Tibial nerve (tissue), 4 donors: ENCODE data around the gene PSME3IP1. TPM values are rescaled to one million over a fixed set of nuclear protein-coding genes. Genes with fewer than 3 reads are reported as not detected.
A peak's percentile ranks its signal among the peaks of the same experiment; 100 is the strongest.
"Not testable (repeated sequence)": the region's sequence is repeated elsewhere in the genome, so short reads cannot be mapped to it uniquely, and the experiment has no call there.

ENCODE experiments used
- DNase-seq, 2 donors: peaks; one replicate each; pipeline ENCODE4 v3.0.0-alpha.2; 2019; ENCODE audit warnings: low spot score in 2 of 2
- H3K27ac ChIP-seq, 4 donors: fragments of 200-600 bp; sonication (generic) in 3 of 4; one replicate each; pipeline ENCODE4 v1.5.1; 2017 to 2019; ENCODE audit warnings: mild to moderate bottlenecking in 1 of 4
- H3K27me3 ChIP-seq, 2 donors: fragments of 200-600 bp; sonication (generic) in 1 of 2; one replicate each; pipeline versions ENCODE4 v1.5.1 to v1.6.0; 2017 to 2019
- H3K36me3 ChIP-seq, 3 donors: fragments of 200-600 bp; sonication (generic); one replicate each; pipeline ENCODE4 v1.5.1; 2018 to 2019
- H3K4me1 ChIP-seq, 4 donors: fragments of 200-600 bp; sonication (generic) in 3 of 4; one replicate each; pipeline ENCODE4 v1.5.1; 2017 to 2019
- H3K4me3 ChIP-seq, 4 donors: fragments of 200-600 bp; sonication (generic) in 3 of 4; one replicate each; pipeline ENCODE4 v1.5.1; 2017 to 2019; ENCODE audit warnings: mild to moderate bottlenecking in 1 of 4, moderate library complexity in 1 of 4
- H3K9me3 ChIP-seq, 4 donors: fragments of 200-600 bp; sonication (generic) in 3 of 4; one replicate each; pipeline ENCODE4 v1.5.1; 2017 to 2019
- EP300 ChIP-seq, 2 donors: sonication (generic); formaldehyde crosslinking; IDR thresholded peaks; one replicate each; pipeline ENCODE4 v1.6.1; 2017; ENCODE audit warnings: antibody characterized with exemption in 2 of 2, mild to moderate bottlenecking in 1 of 2
- POLR2A ChIP-seq, 2 donors: fragments of 450-650 bp; IDR thresholded peaks; one replicate each; pipeline ENCODE4 v1.6.1; 2017; ENCODE audit warnings: antibody characterized with exemption in 2 of 2, mild to moderate bottlenecking in 2 of 2, moderate library complexity in 2 of 2
- WGBS, 2 donors: methylation state at CpG; one replicate each; pipeline ENCODE4 v1.1.5; 2018; 5-methylcytosine and 5-hydroxymethylcytosine counted together
- total RNA-seq, 4 donors: library from RNA; depleted of rRNA; stranded (reverse); fragments of >200 nt; gene quantifications; one replicate each; pipeline ENCODE4 v1.1.0, GENCODE V29; 2016
- TF ChIP-seq, protein P1 (sequence below), 5 experiments: fragments of 200-600 bp in 3 of 5; fragments of 450-650 bp in 2 of 5; sonication (generic) in 3 of 5; IDR thresholded peaks; one replicate each; pipeline ENCODE4 v1.5.1; 2016 to 2019; ENCODE audit warnings: antibody characterized with exemption in 5 of 5, mild to moderate bottlenecking in 3 of 5, moderate library complexity in 2 of 5

The PSME3IP1 gene
- total RNA-seq, 4 donors from 2014 or later: 58.4 to 100 (median 69.7) TPM

DNA sequence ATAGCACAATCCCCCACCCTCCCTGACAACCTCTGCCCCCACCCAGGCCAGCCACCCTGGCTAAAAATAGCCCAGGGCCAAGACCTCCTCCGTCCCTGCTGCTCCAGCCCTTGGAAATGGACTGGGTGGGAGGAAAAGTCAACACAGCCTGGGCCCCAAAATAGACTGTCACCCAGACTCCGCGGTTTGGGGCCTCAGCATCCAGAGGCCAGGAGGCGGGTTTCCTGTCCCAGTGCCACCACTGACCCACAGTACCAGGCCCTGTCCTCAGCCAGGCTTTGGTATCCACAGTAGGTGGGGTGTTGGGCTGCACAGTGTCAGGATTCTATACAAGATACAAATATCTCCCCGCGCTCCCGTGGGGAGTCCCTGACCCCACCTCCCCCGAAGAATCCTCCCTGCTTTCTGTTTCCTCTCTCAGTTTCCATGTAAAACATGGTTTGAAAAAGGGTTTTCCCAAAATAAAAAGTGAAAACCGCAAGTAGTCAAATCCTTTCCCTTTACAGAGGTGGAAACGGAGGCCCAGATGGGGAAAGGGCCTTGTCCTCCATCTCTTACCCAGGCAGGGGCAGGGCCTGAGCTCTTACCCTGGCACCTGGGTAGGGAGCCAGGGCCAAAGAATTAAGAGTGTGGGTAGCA is 73.3 kb downstream of the PSME3IP1 start:
- Histone ChIP-seq H3K4me1 (peaks cover 0 to 58% (median 25%) of the 10 kb centered on the region in 4 donors), H3K27me3 (no peaks in the 10 kb centered on the region), H3K9me3 (no peaks in the 10 kb centered on the region), H3K27ac (peak overlapping the region; percentile 1 to 84 (median 60)), H3K4me3 (no peak overlapping the region), H3K36me3 (peaks cover 0 to 27% (median 0%) of the 10 kb centered on the region in 3 donors)
- no peak for DNase-seq
- WGBS, 2 donors: 43% methylated on average over 10 of the region's 10 CpGs
- TF ChIP-seq EP300 (IDR thresholded peaks at IDR 0.05) (no peak), POLR2A (IDR thresholded peaks at IDR 0.05) (no peak)
- TF ChIP-seq, protein P1, sequence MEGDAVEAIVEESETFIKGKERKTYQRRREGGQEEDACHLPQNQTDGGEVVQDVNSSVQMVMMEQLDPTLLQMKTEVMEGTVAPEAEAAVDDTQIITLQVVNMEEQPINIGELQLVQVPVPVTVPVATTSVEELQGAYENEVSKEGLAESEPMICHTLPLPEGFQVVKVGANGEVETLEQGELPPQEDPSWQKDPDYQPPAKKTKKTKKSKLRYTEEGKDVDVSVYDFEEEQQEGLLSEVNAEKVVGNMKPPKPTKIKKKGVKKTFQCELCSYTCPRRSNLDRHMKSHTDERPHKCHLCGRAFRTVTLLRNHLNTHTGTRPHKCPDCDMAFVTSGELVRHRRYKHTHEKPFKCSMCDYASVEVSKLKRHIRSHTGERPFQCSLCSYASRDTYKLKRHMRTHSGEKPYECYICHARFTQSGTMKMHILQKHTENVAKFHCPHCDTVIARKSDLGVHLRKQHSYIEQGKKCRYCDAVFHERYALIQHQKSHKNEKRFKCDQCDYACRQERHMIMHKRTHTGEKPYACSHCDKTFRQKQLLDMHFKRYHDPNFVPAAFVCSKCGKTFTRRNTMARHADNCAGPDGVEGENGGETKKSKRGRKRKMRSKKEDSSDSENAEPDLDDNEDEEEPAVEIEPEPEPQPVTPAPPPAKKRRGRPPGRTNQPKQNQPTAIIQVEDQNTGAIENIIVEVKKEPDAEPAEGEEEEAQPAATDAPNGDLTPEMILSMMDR (IDR thresholded peaks at IDR 0.05): no peak

DNA sequence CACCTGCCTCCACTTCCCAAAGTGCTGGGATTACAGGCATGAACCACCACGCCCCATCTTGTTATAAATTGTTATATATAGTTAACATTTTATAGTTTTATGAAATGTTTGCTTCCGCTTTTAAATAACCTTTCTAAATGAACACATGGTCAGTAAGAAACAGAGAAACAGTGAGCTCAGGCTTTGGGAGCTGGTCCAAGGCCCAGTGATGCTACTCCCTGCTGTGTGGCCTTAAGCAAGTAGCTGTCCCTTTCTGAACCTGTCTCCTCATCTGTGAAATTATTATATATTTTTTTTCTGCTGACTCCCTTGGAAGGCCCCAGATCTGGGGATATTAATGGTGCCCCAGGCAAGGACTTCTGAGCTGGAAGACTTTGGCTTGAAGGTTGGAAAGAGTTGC is 74.4 kb downstream of the PSME3IP1 start:
- Histone ChIP-seq H3K4me3 (no peak overlapping the region), H3K36me3 (peaks cover 0 to 16% (median 0%) of the 10 kb centered on the region in 3 donors), H3K27me3 (no peaks in the 10 kb centered on the region), H3K4me1 (peaks cover 0 to 66% (median 29%) of the 10 kb centered on the region in 4 donors), H3K27ac (peak overlapping the region in 1 of 4 donors; percentile 84), H3K9me3 (no peaks in the 10 kb centered on the region)
- WGBS, 2 donors: 81 to 94% methylated on average over 2 of the region's 2 CpGs
- DNase-seq: no peak
- TF ChIP-seq, protein P1 (IDR thresholded peaks at IDR 0.05): no peak
- TF ChIP-seq EP300 (IDR thresholded peaks at IDR 0.05): no peak
- TF ChIP-seq POLR2A (IDR thresholded peaks at IDR 0.05): no peak

DNA sequence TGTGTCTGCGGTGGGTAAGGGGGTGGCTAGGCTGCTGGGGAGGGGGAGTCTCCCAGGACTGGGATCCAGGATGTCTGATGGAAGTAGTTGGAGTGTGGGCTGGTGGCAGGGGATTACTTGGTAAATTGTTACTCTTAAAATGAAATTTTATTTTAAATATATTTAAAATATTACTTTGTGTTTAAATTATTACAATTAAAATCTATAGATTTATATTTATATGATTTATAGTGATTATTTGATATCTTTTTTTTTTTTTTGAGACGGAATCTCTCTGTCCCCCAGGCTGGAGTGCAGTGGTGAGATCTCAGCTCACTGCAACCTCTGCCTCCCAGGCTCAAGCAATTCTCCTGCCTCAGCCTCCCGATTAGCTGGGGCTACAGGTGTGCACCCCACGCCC is 74.9 kb downstream of the PSME3IP1 start:
- H3K27ac ChIP-seq: no peak overlapping the region
- H3K9me3 ChIP-seq: no peaks in the 10 kb centered on the region
- peaks cover 0 to 63% (median 28%) of the 10 kb centered on the region in 4 donors for H3K4me1 ChIP-seq
- H3K27me3 ChIP-seq: no peaks in the 10 kb centered on the region
- no peak for DNase-seq
- WGBS, 2 donors: 87 to 92% methylated on average over 4 of the region's 4 CpGs
- no peak overlapping the region for H3K4me3 ChIP-seq
- no peak for TF ChIP-seq EP300 (IDR thresholded peaks at IDR 0.05)
- no peak for TF ChIP-seq POLR2A (IDR thresholded peaks at IDR 0.05)
- TF ChIP-seq, protein P1 (IDR thresholded peaks at IDR 0.05): no peak
- peaks cover 0 to 13% (median 0%) of the 10 kb centered on the region in 3 donors for H3K36me3 ChIP-seq

DNA sequence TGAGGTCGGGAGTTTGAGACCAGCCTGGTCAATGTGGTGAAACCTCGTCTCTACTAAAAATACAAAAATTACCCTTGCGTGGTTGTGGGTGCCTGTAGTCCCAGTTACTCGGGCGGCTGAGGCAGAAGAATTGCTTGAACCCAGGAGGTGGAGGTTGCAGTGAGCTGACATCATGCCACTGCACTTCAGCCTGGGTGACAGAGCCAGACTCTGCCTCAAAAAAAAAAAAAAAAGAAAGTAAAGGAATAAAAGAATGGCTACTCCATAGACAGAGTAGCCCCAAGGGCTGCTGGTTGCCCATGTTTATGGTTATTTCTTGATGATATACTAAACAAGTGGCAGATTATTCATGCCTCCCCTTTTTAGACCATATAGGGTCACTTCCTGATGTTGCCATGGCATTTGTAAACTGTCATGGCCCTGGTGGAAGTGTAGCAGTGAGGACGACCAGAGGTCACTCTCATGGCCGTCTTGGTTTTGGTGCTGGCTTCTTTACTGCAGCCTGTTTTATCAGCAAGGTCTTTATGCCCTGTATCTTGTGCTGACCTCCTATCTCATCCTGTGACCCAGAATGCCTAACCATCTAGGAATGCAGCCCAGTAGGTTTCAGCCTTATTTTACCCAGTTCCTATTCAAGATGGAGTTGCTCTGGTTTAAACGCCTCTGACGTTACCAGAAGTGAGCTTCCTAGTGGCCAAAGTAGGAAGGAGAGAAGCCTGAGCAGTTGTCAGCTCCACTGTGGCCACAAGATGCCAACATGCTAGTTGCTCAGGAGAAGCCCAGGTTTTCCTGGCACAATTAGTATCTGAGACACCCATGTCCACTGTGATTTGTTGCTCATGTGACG is 76.4 kb downstream of the PSME3IP1 start:
- H3K27me3 ChIP-seq, H3K27ac ChIP-seq, H3K9me3 ChIP-seq, H3K4me3 ChIP-seq, DNase-seq: not testable (repeated sequence)
- Histone ChIP-seq H3K36me3 (peaks cover 0 to 11% (median 0%) of the 10 kb centered on the region in 3 donors), H3K4me1 (peaks cover 0 to 52% (median 18%) of the 10 kb centered on the region in 4 donors)
- WGBS, 2 donors: 74 to 81% methylated on average over 10 of the region's 10 CpGs

DNA sequence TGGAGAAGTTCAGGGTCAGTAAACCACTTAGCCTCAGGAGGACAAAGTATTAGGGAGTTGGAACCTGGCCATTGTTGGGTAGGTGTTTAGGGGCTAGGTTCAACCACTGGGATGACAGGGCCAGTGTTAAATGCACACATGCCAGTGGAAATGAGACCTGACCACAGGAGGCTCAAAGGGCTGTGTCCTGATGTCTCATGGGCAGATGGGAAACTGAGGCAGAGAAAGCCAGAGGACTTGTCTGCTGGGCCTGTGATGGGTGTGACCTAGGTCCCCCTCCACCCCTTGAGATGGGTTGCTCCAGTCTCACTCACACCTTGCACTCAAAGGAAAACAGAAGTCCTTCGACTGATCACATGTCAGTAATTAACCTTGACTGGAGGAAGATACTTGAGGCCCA is 77.4 kb downstream of the PSME3IP1 start:
- H3K36me3 ChIP-seq: peaks cover 0 to 2% (median 0%) of the 10 kb centered on the region in 3 donors
- DNase-seq: no peak
- H3K27me3 ChIP-seq: no peaks in the 10 kb centered on the region
- no peaks in the 10 kb centered on the region for H3K9me3 ChIP-seq
- no peak overlapping the region for H3K27ac ChIP-seq
- TF ChIP-seq, protein P1 (IDR thresholded peaks at IDR 0.05): no peak
- no peak for TF ChIP-seq POLR2A (IDR thresholded peaks at IDR 0.05)
- TF ChIP-seq EP300 (IDR thresholded peaks at IDR 0.05): no peak
- H3K4me1 ChIP-seq: peaks cover 0 to 50% (median 18%) of the 10 kb centered on the region in 4 donors
- no peak overlapping the region for H3K4me3 ChIP-seq
- 55 to 62% methylated on average over 1 of the region's 1 CpG for WGBS, 2 donors
